ENCODE measurements around the gene KCNMB2.

The KCNMB2 gene

DNA sequence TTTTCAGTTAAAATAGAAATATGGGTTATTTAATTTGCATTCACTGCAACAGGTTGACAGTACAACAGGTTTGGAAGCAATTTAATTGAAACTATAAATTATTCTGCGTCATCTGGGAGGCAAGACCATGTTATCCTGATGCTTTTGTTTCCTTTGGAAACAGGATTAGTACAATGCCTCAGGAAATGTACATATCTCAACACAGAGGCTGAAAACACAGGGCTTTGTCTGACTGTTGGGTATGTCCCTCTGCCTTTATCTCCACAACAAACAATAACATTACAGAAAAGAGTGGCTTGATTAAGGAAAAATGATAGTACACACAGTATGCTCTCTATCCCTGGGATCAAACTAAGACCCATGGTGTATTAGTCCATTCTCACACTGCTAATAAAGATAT, 95.7 kb downstream of the KCNMB2 start:
- no peak overlapping the region for H3K4me3 ChIP-seq (ENCODE audit: low read depth, low read length)
- TF ChIP-seq, protein P1, sequence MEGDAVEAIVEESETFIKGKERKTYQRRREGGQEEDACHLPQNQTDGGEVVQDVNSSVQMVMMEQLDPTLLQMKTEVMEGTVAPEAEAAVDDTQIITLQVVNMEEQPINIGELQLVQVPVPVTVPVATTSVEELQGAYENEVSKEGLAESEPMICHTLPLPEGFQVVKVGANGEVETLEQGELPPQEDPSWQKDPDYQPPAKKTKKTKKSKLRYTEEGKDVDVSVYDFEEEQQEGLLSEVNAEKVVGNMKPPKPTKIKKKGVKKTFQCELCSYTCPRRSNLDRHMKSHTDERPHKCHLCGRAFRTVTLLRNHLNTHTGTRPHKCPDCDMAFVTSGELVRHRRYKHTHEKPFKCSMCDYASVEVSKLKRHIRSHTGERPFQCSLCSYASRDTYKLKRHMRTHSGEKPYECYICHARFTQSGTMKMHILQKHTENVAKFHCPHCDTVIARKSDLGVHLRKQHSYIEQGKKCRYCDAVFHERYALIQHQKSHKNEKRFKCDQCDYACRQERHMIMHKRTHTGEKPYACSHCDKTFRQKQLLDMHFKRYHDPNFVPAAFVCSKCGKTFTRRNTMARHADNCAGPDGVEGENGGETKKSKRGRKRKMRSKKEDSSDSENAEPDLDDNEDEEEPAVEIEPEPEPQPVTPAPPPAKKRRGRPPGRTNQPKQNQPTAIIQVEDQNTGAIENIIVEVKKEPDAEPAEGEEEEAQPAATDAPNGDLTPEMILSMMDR (IDR thresholded peaks at IDR 0.05; ENCODE audit: low read depth, low read length, missing control alignments) = no peak
- no peak for DNase-seq (ENCODE audit: low read depth)

DNA sequence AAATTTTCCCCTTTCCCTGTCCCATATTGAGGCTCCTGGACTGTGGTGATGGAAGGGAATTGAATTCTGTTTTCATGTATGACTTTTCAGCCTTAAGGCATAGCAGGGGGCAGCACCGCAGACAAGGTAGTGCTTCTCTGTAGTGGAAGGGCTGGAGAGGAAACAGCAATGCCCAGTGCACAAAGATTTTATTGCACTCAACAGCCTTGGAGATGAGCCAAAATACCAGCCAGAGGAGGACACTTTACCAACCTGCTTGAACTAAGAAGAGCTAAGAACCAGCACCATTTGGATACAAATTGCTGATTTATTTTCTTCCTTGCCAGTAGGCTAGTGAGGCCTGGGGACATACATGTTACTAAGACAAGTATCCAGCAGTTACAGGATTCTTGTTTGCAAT, 98.7 kb downstream of the KCNMB2 start:
- no peak for DNase-seq (ENCODE audit: low read depth)
- TF ChIP-seq, protein P1 (IDR thresholded peaks at IDR 0.05; ENCODE audit: low read depth, low read length, missing control alignments) = no peak
- no peak overlapping the region for H3K4me3 ChIP-seq (ENCODE audit: low read depth, low read length)

DNA sequence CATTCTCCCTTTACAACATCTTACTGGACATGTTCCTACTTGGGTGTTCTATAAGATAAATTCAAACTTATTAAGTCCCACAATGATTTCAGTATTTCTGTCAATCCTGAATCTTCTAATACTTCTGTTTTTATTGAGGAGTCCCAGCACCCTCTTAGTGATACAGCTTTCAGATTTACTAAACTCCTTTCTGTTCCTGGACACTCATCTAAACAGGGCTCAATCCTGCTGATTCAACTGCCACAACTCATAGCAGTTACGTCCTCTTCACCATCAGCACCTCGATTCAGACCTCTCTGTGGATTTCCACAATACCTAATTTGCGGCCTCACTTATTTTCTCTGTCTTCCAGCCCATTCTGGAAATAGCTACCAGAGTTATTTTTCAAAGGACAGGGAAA, 101.6 kb downstream of the KCNMB2 start:
- no peak overlapping the region for H3K4me3 ChIP-seq (ENCODE audit: low read depth, low read length)
- TF ChIP-seq, protein P1 (IDR thresholded peaks at IDR 0.05; ENCODE audit: low read depth, low read length, missing control alignments) = no peak
- DNase-seq (ENCODE audit: low read depth) = no peak

DNA sequence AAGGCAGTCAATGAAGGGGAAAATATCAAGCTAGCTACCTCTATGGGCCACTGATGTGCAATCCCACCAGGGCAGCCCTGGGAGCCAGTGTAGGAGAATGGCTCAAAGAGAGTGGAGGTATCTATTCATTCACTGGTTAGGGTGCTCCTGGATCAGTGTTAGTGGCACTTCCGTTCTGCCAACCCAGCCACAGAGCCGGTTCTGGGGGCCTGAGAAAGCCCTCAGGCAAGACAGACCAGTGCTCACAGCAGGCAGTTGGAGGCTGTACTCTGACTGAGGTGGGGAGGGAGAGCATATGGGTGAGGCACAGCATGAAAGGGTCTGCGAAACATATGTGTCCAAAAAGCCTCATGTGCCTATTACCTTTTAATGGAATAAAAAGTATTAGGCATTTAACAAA, 109.3 kb downstream of the KCNMB2 start:
- DNase-seq (ENCODE audit: low read depth) = no peak
- H3K4me3 ChIP-seq (ENCODE audit: low read depth, low read length) = no peak overlapping the region
- TF ChIP-seq, protein P1 (IDR thresholded peaks at IDR 0.05; ENCODE audit: low read depth, low read length, missing control alignments) = no peak

DNA sequence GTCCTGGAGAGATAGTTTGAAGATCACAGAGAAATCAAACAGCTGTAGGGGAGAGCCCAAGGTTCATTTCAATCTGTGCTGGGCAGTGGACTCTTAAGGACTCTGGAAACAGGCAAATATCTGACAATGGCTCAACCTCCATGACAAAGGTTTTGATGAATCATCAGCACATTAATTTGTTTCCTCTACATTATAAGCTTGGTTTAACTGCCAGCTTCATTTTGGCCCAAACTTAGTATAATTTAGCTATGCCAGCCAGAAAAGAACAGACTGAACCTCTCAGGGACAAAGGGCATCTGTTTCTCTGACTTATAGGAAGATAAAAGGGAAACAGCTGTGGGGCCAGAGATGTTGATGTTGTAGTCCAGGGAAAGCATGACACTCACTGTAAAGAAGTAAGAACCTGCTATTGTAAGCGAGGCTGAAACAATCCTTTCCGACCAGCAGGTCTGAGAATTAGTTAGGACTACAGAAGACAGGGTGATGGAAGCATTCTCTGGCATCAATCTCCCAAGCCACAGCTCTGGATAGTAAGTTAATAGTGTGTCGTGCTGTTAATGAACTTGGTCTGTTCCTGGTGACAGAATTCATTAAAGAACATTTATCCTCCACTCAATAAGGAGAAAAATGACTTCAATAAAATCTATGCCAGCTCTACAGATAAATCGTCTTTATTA, 110.1 kb downstream of the KCNMB2 start:
- no peak overlapping the region for H3K4me3 ChIP-seq (ENCODE audit: low read depth, low read length)
- DNase-seq (ENCODE audit: low read depth) = no peak
- TF ChIP-seq, protein P1 (IDR thresholded peaks at IDR 0.05; ENCODE audit: low read depth, low read length, missing control alignments) = no peak

DNA sequence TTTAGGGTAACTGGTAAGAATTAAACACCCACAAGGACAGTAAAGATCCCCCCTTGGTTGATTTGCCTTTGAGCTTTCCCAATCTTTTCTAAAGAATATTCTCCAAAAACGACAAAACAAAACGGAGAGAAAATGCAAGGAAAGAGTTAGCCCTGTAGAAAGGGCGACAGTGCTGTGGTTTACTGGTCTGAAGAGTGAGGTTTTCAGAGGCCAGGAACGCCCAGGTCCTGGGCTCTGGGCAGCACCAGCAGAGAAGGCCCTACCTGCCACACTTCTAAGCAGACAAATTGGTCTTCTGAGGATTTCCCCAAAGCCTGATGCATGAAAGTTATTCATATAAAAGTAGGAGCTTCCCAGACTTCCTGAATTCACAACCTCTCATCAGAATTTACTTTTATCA, 119.3 kb downstream of the KCNMB2 start:
- DNase-seq (ENCODE audit: low read depth) = no peak
- TF ChIP-seq, protein P1 (IDR thresholded peaks at IDR 0.05; ENCODE audit: low read depth, low read length, missing control alignments) = no peak
- no peak overlapping the region for H3K4me3 ChIP-seq (ENCODE audit: low read depth, low read length)

DNA sequence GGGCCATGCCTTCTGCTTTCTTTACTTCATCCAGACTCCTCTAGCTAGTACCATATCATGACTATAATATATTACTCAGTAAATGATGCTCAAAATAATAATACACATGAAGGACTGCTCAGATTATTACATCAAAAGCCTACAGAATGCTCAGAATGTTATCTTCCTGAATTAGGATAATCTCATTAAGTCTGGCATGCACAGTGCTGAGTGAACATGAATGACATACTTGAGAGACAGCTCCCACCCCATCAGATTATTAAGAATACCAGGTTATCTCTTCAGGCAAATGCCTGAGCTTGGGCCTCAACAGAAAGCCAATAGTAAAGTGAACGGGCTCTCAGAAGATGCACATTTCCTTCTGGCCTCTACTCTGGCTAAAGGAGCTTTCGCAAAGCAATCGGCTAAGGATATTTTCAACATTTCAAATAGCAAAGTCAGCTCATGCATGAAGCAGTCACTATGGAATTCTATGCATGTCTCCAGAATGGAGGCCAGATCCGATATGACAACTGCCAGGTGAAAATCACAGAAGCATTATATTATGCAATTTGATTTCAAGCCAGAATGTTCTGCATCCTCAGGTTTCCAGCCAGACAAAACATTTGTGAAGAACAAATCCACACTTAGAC, 122.6 kb downstream of the KCNMB2 start:
- no peak for DNase-seq (ENCODE audit: low read depth)
- no peak overlapping the region for H3K4me3 ChIP-seq (ENCODE audit: low read depth, low read length)
- TF ChIP-seq, protein P1 (IDR thresholded peaks at IDR 0.05; ENCODE audit: low read depth, low read length, missing control alignments) = no peak
